ENCODE data around the gene IGSF9. TPM values are rescaled to one million over a fixed set of nuclear protein-coding genes. Genes with fewer than 3 reads are reported as not detected.
A peak's percentile ranks its signal among the peaks of the same experiment; 100 is the strongest.

Gene IGSF9
- total and polyA plus RNA-seq, 2 of the 4 experiments (the other 2 are of a cell fraction), result 0.05 TPM; not detected in 1

- Histone ChIP-seq H3K4me3 (ENCODE audit: insufficient read depth, low read depth, low read length) (no peak within 1 kb of the TSS), H3K14ac (replicated peaks; ENCODE audit: low read depth, low read length) (no peak within 1 kb of the TSS), H2BK15ac (ENCODE audit: low read depth, low read length) (no peak within 1 kb of the TSS), H3K4me2 (ENCODE audit: low read depth, low read length) (no peak within 1 kb of the TSS), H3K9me1 (ENCODE audit: insufficient read depth, low read length) (no peaks in the 10 kb centered on the region), H3K9ac (ENCODE audit: low read depth, low read length) (no peak within 1 kb of the TSS), H4K8ac (ENCODE audit: low read depth in 2 of 2, low read length in 2 of 2) (peak within 1 kb of the TSS in 1 of 2 experiments; percentile 37; a peak in 1 of 4 replicates), H3K4ac (ENCODE audit: low read depth, low read length) (no peak within 1 kb of the TSS), H2BK20ac (ENCODE audit: low read depth, low read length) (no peak within 1 kb of the TSS), H3K27ac (ENCODE audit: insufficient read depth, low read length) (no peak within 1 kb of the TSS), H2BK120ac (ENCODE audit: low read depth, low read length) (no peak within 1 kb of the TSS), H2BK5ac (ENCODE audit: low read depth, low read length, poor library complexity, severe bottlenecking) (no peak within 1 kb of the TSS), H4K5ac (ENCODE audit: low read depth, low read length) (no peak within 1 kb of the TSS), H3K4me1 (ENCODE audit: control insufficient read depth, insufficient read depth, low read length) (peaks cover 2% of the 10 kb centered on the region; the same call in 1 of the 2 replicates), H3K56ac (ENCODE audit: extremely low read depth, insufficient read depth, low read length) (no peak within 1 kb of the TSS), H2AK9ac (replicated peaks; ENCODE audit: low read depth, low read length, poor library complexity) (no peak within 1 kb of the TSS), H3K23ac (ENCODE audit: low read depth, low read length) (no peak within 1 kb of the TSS), H4K20me1 (ENCODE audit: insufficient read depth, low read length) (no peaks in the 10 kb centered on the region), H3K18ac (ENCODE audit: low read depth, low read length) (no peak within 1 kb of the TSS), H4K91ac (ENCODE audit: insufficient read depth, low read depth, low read length) (no peak within 1 kb of the TSS; the same call in 1 of the 2 replicates), H2AK5ac (ENCODE audit: low read depth, low read length) (no peak within 1 kb of the TSS), H3K9me3 (ENCODE audit: control insufficient read depth, insufficient read depth, low read length) (no peaks in the 10 kb centered on the region), H3K27me3 (ENCODE audit: control insufficient read depth, insufficient read depth, low read length) (peaks cover 4% of the 10 kb centered on the region; the same call in 1 of the 2 replicates), H3K36me3 (ENCODE audit: control insufficient read depth, insufficient read depth, low read length) (no peaks in the 10 kb centered on the region), H2AFZ (replicated peaks; ENCODE audit: low read length, poor library complexity) (no peak within 1 kb of the TSS), H3K79me1 (ENCODE audit: low read depth in 1 of 2, low read length in 2 of 2) (no peaks in the 10 kb centered on the region)
- POLR2A ChIA-PET (ENCODE audit: unreplicated experiment), result no interaction called here
- dilution Hi-C loops (cut with HindIII; ENCODE audit: low sequenced_read_pairs, unreplicated experiment), result no loop called here
- DNase-seq, result peak; percentile 70
- in situ Hi-C loops (cut with MboI; ENCODE audit: low sequenced_read_pairs), result no loop called here
- CTCF ChIA-PET, result no interaction called here
- 0% methylated on average over 1 of the region's 11 CpGs; no CpG with 5 or more reads in 1 of the 2 experiments for WGBS, 2 experiments (ENCODE audit: extremely low coverage in 2 of 2, insufficient read length in 1 of 2)
- intact Hi-C loops (cut with micrococcal nuclease), result no loop called here
- TF ChIP-seq MAFK (IDR thresholded peaks at IDR 0.05; ENCODE audit: low read depth, low read length) (no peak), CEBPB (IDR thresholded peaks at IDR 0.05; ENCODE audit: low read depth, low read length) (no peak), BHLHE40 (IDR thresholded peaks at IDR 0.05; ENCODE audit: low read depth, low read length) (no peak), CHD1 (IDR thresholded peaks at IDR 0.05; ENCODE audit: low read depth, low read length) (no peak), MAZ (IDR thresholded peaks at IDR 0.05; ENCODE audit: borderline replicate concordance, low read depth, low read length) (no peak), POLR2A (IDR thresholded peaks at IDR 0.05; ENCODE audit: low read depth, low read length) (no peak), NFE2L2 (IDR thresholded peaks at IDR 0.05; ENCODE audit: low read depth, low read length) (no peak), RAD21 (IDR thresholded peaks at IDR 0.05; ENCODE audit: low read length) (no peak), RFX5 (IDR thresholded peaks at IDR 0.05; ENCODE audit: low read depth, low read length) (no peak), SMC3 (IDR thresholded peaks at IDR 0.05; ENCODE audit: low read depth, low read length) (no peak)
- peak; percentile 72 for ATAC-seq (ENCODE audit: low read depth)
- BruUV-seq (replicated peaks), result no TSS peak
Measured at GRCh38 chr1:159953536-159954515, 8.4 kb upstream of the IGSF9 start, which contains the start of gene SLAMF9. SLAMF9 (minus strand) TSS chr1:159954237; CDS start chr1:159954137, 100 bp downstream.

All from IMR-90 (cell line).